Cardiac muscle cell (in vitro differentiated cells and primary cell): Measurements from ENCODE around the gene TMEM31. TPM values are rescaled to one million over a fixed set of nuclear protein-coding genes. Genes with fewer than 3 reads are reported as not detected.

Experiments
- DNase-seq, 2 donors: peaks; one replicate each; pipeline versions ENCODE4 v3.0.0 to v3.0.0-alpha.2; 2010 to 2017; ENCODE audit warnings: low read depth in 1 of 2, low spot score in 1 of 2
- H3K27ac ChIP-seq: fragments of 200-600 bp; sonication (generic); 2 replicates; pipeline ENCODE4 v1.5.1; 2016
- H3K27me3 ChIP-seq: fragments of 200-600 bp; sonication (generic); 2 replicates; pipeline ENCODE4 v1.6.0; 2016; ENCODE audit warnings: control low read depth
- H3K36me3 ChIP-seq: fragments of 200-600 bp; sonication (generic); 2 replicates; pipeline ENCODE4 v1.5.1; 2016; ENCODE audit warnings: control low read depth
- H3K4me1 ChIP-seq: fragments of 200-600 bp; sonication (generic); 2 replicates; pipeline ENCODE4 v1.8.1; 2017; ENCODE audit warnings: low read depth, mild to moderate bottlenecking, mixed run types
- H3K4me3 ChIP-seq: fragments of 200-600 bp; sonication (generic); 2 replicates; pipeline ENCODE4 v1.5.1; 2016; ENCODE audit warnings: mild to moderate bottlenecking
- H3K9me3 ChIP-seq: fragments of 200-600 bp; sonication (generic); 2 replicates; pipeline ENCODE4 v1.5.1; 2017; ENCODE audit warnings: low read depth, mild to moderate bottlenecking, control low read depth
- CTCF ChIP-seq: IDR thresholded peaks from 2 replicates; pipeline ENCODE4 v1.5.1; 2012; ENCODE audit warnings: low read depth, mild to moderate bottlenecking, low read length
- polyA plus RNA-seq: library from polyadenylated mRNA; unstranded; fragments of >200 nt; fragmentation: Nextera tagmentation; extraction: Ambion mirVana; gene quantifications from 2 replicates; pipeline ENCODE4 v1.2.1, GENCODE V29; 2016
- total RNA-seq: library from RNA; depleted of rRNA; stranded (reverse); fragments of >200 nt; gene quantifications from 2 replicates; pipeline ENCODE4 v1.2.3, GENCODE V29; 2016

Gene TMEM31
- total and polyA plus RNA-seq, 2 experiments from 2014 or later: 1.7 TPM; not detected in 1

- Histone ChIP-seq H3K9me3 (no peaks in the 10 kb centered on the region), H3K27me3 (no peaks in the 10 kb centered on the region), H3K4me1 (no peaks in the 10 kb centered on the region), H3K4me3 (no peak overlapping the region), H3K27ac (no peak overlapping the region), H3K36me3 (no peaks in the 10 kb centered on the region)
- no peak for DNase-seq
- no peak for TF ChIP-seq CTCF
Measured at GRCh38 chrX:103727115-103727514, 16.4 kb downstream of the TMEM31 start.

- no peak for DNase-seq
Measured at GRCh38 chrX:103729015-103729414, 18.3 kb downstream of the TMEM31 start.

GRCh38 chrX:103730147-103730795 lies 19.6 kb downstream of the TMEM31 start:
- peak in 1 of 2 donors; percentile 30 for DNase-seq
- Histone ChIP-seq H3K27me3 (no peaks in the 10 kb centered on the region), H3K27ac (no peak overlapping the region), H3K9me3 (no peaks in the 10 kb centered on the region), H3K4me1 (peaks cover 3% of the 10 kb centered on the region), H3K36me3 (no peaks in the 10 kb centered on the region), H3K4me3 (no peak overlapping the region)
- TF ChIP-seq CTCF: no peak

More at GRCh38 chrX:103729015-103729414, 18.3 kb downstream of the TMEM31 start:
- Histone ChIP-seq H3K4me1 (no peaks in the 10 kb centered on the region), H3K36me3 (no peaks in the 10 kb centered on the region), H3K9me3 (no peaks in the 10 kb centered on the region), H3K27ac (no peak overlapping the region), H3K4me3 (no peak overlapping the region), H3K27me3 (no peaks in the 10 kb centered on the region)
- no peak for TF ChIP-seq CTCF

GRCh38 chrX:103730796-103731493 lies 20.2 kb downstream of the TMEM31 start:
- H3K36me3 ChIP-seq: no peaks in the 10 kb centered on the region
- peak in 1 of 2 donors; percentile 94 for DNase-seq
- H3K27ac ChIP-seq: no peak overlapping the region
- no peak for TF ChIP-seq CTCF
- H3K4me1 ChIP-seq: peaks cover 3% of the 10 kb centered on the region
- no peak overlapping the region for H3K4me3 ChIP-seq
- no peaks in the 10 kb centered on the region for H3K9me3 ChIP-seq
- no peaks in the 10 kb centered on the region for H3K27me3 ChIP-seq

- Histone ChIP-seq H3K27me3 (no peaks in the 10 kb centered on the region), H3K4me1 (peaks cover 3% of the 10 kb centered on the region), H3K27ac (no peak overlapping the region), H3K9me3 (no peaks in the 10 kb centered on the region), H3K4me3 (no peak overlapping the region), H3K36me3 (no peaks in the 10 kb centered on the region)
- DNase-seq: no peak
- no peak for TF ChIP-seq CTCF
Measured at GRCh38 chrX:103733017-103733416, 22.3 kb downstream of the TMEM31 start.
